ENCODE data around the gene ENPP7. TPM values are rescaled to one million over a fixed set of nuclear protein-coding genes. Genes with fewer than 3 reads are reported as not detected.

Gene ENPP7
- total and polyA plus RNA-seq, 2 donors (not counting 3 experiments of a cell fraction or from before 2014, with no cell fraction given) = not detected

Small RNA genes within 50 kb of the gene (microRNA-seq; reads per million reads assigned to microRNA genes)
- gene MIR4739 (ENCODE audit: borderline number of aligned reads, borderline replicate concordance) = not detected

Small RNA genes within 50 kb of the gene (small RNA-seq; reads per million reads assigned to genes)
- gene MIR4739 (ENCODE audit: insufficient read depth, insufficient read length, low read depth, low replicate concordance) = not detected

Other genes with a start within 250 kb of the ENPP7 start
- gene RBFOX3, start 119.9 kb upstream of the ENPP7 start, total RNA-seq = not detected in 2 replicates
- gene RBFOX3, start 119.9 kb upstream of the ENPP7 start, polyA plus RNA-seq = not detected in 2 replicates
- gene CBX2, start 47.2 kb downstream of the ENPP7 start, total RNA-seq = 19.8 and 20.0 TPM in 2 replicates
- gene CBX2, start 47.2 kb downstream of the ENPP7 start, polyA plus RNA-seq = 10.5 and 12.6 TPM in 2 replicates
- gene CBX8, start 66.1 kb downstream of the ENPP7 start, total RNA-seq = 3.1 TPM in 2 replicates
- gene CBX8, start 66.1 kb downstream of the ENPP7 start, polyA plus RNA-seq = 0.49 and 0.69 TPM in 2 replicates
- gene CBX4, start 108.5 kb downstream of the ENPP7 start, total RNA-seq = 12.3 TPM in 2 replicates
- 7.0 and 9.3 TPM in 2 replicates for gene CBX4, start 108.5 kb downstream of the ENPP7 start, polyA plus RNA-seq

Measured in endothelial cell of umbilical vein (primary cell).